Transverse colon (tissue), 4 donors: ENCODE data around the gene DAP3. TPM values are rescaled to one million over a fixed set of nuclear protein-coding genes. Genes with fewer than 3 reads are reported as not detected.
"Not testable (repeated sequence)": the region's sequence is repeated elsewhere in the genome, so short reads cannot be mapped to it uniquely, and the experiment has no call there.

Experiments
- DNase-seq: peaks from one replicate; pipeline ENCODE4 v3.0.0-alpha.2; 2019
- H3K27ac ChIP-seq, 4 donors: fragments of 200-600 bp; sonication (generic); 2 replicates each; pipeline ENCODE4 v1.5.1; 2016 to 2018; ENCODE audit warnings: inconsistent platforms in 4 of 4
- H3K27me3 ChIP-seq: fragments of 200-600 bp; sonication (generic); 2 replicates; pipeline ENCODE4 v1.5.1; 2017; ENCODE audit warnings: inconsistent platforms
- H3K36me3 ChIP-seq, 4 donors: fragments of 200-600 bp; sonication (generic); 2 replicates each; pipeline ENCODE4 v1.5.1; 2017 to 2019; ENCODE audit warnings: inconsistent platforms in 4 of 4
- H3K4me1 ChIP-seq, 4 donors: fragments of 200-600 bp; sonication (generic); 2 replicates each; pipeline ENCODE4 v1.5.1; 2017 to 2020; ENCODE audit warnings: inconsistent platforms in 4 of 4
- H3K4me3 ChIP-seq, 4 donors: fragments of 200-600 bp; sonication (generic); 1 replicate in 1 of 4; 2 replicates in 3 of 4; pipeline versions ENCODE4 v1.5.1 to v1.6.1; 2017 to 2019; ENCODE audit warnings: inconsistent platforms in 4 of 4
- H3K9me3 ChIP-seq, 2 donors: fragments of 200-600 bp; sonication (generic); 2 replicates each; pipeline ENCODE4 v1.5.1; 2017 to 2019; ENCODE audit warnings: inconsistent platforms in 2 of 2
- EP300 ChIP-seq: sonication (generic); formaldehyde crosslinking; IDR thresholded peaks from one replicate; pipeline ENCODE4 v1.6.1; 2017; ENCODE audit warnings: antibody characterized with exemption, low read depth
- POLR2A ChIP-seq: fragments of 450-650 bp; IDR thresholded peaks from one replicate; pipeline ENCODE4 v1.6.1; 2016; ENCODE audit warnings: antibody characterized with exemption, mild to moderate bottlenecking, moderate library complexity
- POLR2AphosphoS5 ChIP-seq, 3 donors: sonication (generic); formaldehyde crosslinking; IDR thresholded peaks; one replicate each; pipeline ENCODE4 v1.6.1; 2016; ENCODE audit warnings: antibody characterized with exemption in 3 of 3
- WGBS, 2 donors: methylation state at CpG; one replicate each; pipeline ENCODE4 v1.1.5; 2018; ENCODE audit warnings: low coverage in 1 of 2; 5-methylcytosine and 5-hydroxymethylcytosine counted together
- in situ Hi-C, 4 donors: fragments of 200-750 bp; cut with MboI; loops; one replicate each; pipeline versions ENCODE4 v1.15.0 to v1.15.1; 2017; ENCODE audit warnings: low sequenced_read_pairs in 3 of 4, low pct_ligation_motif_present in 1 of 4, low pct_unique_long_range_greater_than_20kb in 1 of 4
- intact Hi-C: fragments of 100-400 bp; cut with DNase I; formaldehyde crosslinking; loops from one replicate; pipeline ENCODE4 v1.15.1; 2023; ENCODE audit warnings: low total_unique reads
- total RNA-seq, 4 donors: library from RNA; depleted of rRNA; stranded (reverse); fragments of >200 nt; gene quantifications; one replicate each; pipeline ENCODE4 v1.1.0, GENCODE V29; 2016
- TF ChIP-seq, protein P1 (sequence below), 5 experiments: fragments of 200-600 bp in 3 of 5; fragments of 450-650 bp in 2 of 5; sonication (generic) in 3 of 5; IDR thresholded peaks; 1 replicate in 2 of 5; 2 replicates in 3 of 5; pipeline ENCODE4 v1.5.1; 2016 to 2017; ENCODE audit warnings: antibody characterized with exemption in 5 of 5, inconsistent platforms in 3 of 5, mild to moderate bottlenecking in 2 of 5, moderate library complexity in 1 of 5

DAP3 gene
- total RNA-seq, 4 donors from 2014 or later, result 81.9 to 134 (median 106) TPM

DNA sequence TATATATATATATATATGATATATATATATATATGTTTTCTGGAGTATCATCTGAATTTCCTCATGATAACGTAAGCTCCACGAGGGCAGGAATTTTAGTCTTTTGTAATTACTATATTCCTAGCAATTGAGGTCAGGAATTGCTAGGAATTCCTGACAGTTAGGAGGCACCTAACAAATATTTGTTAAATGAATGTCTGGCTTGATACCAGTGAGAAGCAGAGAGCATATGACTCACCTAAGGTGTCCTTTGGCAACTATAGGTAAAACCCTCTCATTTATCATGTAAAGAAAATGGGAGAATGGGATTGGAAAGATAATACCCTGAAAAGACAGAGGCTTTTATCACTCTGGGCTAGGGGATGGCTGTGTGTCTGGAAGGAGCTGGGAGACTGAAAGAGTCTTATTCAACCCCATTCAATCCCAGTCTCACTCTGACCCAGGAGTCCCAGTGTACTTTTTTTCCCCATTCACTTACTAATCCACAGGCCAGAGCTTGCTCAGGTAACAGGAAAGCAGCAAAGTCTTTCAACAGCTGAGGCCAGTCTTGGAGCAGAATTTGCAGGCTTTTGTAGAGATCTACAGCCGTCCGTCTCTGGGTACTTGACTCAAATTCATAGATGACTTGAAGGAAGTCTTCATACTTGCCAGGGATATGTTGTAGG, 71.2 kb downstream of the DAP3 start:
- no peak overlapping the region for H3K4me3 ChIP-seq
- no peak overlapping the region for H3K27ac ChIP-seq
- no peaks in the 10 kb centered on the region for H3K27me3 ChIP-seq
- DNase-seq, result no peak
- intact Hi-C loops (no loop called here), in situ Hi-C loops (no loop called here)
- H3K4me1 ChIP-seq, result no peaks in the 10 kb centered on the region
- WGBS, 2 donors, result 96 to 100% methylated on average over 2 to 4 of the region's 4 CpGs
- TF ChIP-seq EP300 (no peak), POLR2AphosphoS5 (IDR thresholded peaks at IDR 0.05) (no peak), POLR2A (no peak)
- TF ChIP-seq, protein P1, sequence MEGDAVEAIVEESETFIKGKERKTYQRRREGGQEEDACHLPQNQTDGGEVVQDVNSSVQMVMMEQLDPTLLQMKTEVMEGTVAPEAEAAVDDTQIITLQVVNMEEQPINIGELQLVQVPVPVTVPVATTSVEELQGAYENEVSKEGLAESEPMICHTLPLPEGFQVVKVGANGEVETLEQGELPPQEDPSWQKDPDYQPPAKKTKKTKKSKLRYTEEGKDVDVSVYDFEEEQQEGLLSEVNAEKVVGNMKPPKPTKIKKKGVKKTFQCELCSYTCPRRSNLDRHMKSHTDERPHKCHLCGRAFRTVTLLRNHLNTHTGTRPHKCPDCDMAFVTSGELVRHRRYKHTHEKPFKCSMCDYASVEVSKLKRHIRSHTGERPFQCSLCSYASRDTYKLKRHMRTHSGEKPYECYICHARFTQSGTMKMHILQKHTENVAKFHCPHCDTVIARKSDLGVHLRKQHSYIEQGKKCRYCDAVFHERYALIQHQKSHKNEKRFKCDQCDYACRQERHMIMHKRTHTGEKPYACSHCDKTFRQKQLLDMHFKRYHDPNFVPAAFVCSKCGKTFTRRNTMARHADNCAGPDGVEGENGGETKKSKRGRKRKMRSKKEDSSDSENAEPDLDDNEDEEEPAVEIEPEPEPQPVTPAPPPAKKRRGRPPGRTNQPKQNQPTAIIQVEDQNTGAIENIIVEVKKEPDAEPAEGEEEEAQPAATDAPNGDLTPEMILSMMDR (IDR thresholded peaks at IDR 0.05), result no peak
- H3K36me3 ChIP-seq, result peaks cover 0 to 68% (median 27%) of the 10 kb centered on the region in 4 donors
- no peaks in the 10 kb centered on the region for H3K9me3 ChIP-seq

DNA sequence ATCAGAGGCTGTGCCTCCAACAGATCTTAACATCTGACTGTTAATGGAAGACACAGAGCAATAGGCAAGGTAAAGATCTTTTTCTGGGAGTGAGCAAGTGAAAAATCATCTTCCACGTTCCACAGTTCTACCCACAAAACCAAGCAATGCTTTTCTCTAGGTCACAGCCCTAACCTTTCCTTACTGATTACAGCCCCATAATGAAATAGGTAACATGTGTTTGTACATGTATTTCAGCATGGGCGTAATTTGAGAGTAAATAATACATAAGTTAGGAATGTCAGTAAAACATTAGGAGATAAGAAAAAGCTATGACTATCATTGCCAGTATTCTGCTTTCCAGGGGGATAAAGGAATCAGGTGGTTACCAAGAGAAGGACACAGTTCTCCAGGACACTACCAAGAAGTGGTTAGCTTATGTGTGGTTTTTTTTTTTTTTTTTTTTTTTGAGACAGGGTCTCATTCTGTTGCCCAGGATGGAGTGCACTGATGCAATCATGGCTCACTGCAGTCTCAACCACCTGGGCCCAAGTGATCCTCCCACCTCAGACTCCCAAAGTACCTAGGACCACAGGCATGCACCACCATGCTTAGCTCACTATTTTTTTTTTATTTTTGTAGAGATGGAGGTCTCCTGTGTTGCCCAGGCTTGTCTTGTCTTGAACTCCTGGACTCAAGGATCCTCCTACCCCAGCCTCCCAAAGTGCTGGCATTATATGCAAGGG, 72.0 kb downstream of the DAP3 start:
- WGBS, 2 donors, result 88 to 94% methylated on average over 2 of the region's 2 CpGs
- intact Hi-C loops, result no loop called here
- H3K36me3 ChIP-seq, result peaks cover 0 to 64% (median 29%) of the 10 kb centered on the region in 4 donors
- no peaks in the 10 kb centered on the region for H3K27me3 ChIP-seq
- H3K9me3 ChIP-seq, result no peaks in the 10 kb centered on the region
- no peak for DNase-seq
- H3K4me1 ChIP-seq, result no peaks in the 10 kb centered on the region
- TF ChIP-seq, protein P1 (IDR thresholded peaks at IDR 0.05), result no peak
- TF ChIP-seq POLR2A, result no peak
- no peak for TF ChIP-seq POLR2AphosphoS5 (IDR thresholded peaks at IDR 0.05)
- no peak for TF ChIP-seq EP300
- H3K4me3 ChIP-seq, result no peak overlapping the region
- in situ Hi-C loops, result no loop called here
- no peak overlapping the region for H3K27ac ChIP-seq

DNA sequence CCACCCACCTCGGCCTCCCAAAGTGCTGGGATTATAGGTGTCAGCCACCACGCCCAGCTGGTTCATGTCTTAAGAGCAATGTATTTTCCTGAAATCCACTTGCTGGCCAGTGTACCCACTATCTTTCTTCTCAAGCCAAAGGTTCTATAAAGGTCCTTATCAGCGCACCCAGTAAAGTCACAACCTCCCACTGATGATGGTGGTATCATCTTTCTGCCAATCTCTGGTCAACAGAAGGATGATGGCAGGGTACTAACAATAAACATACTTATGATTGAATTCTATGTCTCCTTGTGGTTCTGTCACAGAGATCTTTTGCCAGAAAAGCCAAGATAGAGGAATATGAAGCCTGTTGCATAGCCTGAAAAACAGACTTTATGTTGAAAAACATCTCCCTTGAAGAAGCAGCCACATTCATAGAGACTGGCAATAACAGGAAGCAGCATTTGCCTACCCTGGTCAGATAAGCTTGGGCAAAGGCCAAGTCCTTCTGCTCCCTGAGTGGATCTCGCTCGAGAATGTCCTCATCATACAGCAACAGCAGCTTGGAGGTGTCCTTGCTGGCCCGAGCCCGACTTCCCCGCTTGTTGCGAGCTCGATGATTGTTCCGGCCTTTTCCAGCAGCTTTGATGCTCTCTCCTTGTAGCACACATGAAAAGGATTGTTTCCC, 73.0 kb downstream of the DAP3 start:
- Histone ChIP-seq H3K4me3 (no peak overlapping the region), H3K4me1 (no peaks in the 10 kb centered on the region), H3K9me3 (no peaks in the 10 kb centered on the region), H3K27me3 (no peaks in the 10 kb centered on the region), H3K27ac (no peak overlapping the region), H3K36me3 (peaks cover 0 to 60% (median 26%) of the 10 kb centered on the region in 4 donors)
- intact Hi-C loops, result no loop called here
- 91 to 100% methylated on average over 1 to 11 of the region's 11 CpGs for WGBS, 2 donors
- no peak for DNase-seq
- TF ChIP-seq EP300, result no peak
- TF ChIP-seq POLR2AphosphoS5 (IDR thresholded peaks at IDR 0.05), result no peak
- TF ChIP-seq POLR2A, result no peak
- TF ChIP-seq, protein P1 (IDR thresholded peaks at IDR 0.05), result no peak
- in situ Hi-C loops, result no loop called here

DNA sequence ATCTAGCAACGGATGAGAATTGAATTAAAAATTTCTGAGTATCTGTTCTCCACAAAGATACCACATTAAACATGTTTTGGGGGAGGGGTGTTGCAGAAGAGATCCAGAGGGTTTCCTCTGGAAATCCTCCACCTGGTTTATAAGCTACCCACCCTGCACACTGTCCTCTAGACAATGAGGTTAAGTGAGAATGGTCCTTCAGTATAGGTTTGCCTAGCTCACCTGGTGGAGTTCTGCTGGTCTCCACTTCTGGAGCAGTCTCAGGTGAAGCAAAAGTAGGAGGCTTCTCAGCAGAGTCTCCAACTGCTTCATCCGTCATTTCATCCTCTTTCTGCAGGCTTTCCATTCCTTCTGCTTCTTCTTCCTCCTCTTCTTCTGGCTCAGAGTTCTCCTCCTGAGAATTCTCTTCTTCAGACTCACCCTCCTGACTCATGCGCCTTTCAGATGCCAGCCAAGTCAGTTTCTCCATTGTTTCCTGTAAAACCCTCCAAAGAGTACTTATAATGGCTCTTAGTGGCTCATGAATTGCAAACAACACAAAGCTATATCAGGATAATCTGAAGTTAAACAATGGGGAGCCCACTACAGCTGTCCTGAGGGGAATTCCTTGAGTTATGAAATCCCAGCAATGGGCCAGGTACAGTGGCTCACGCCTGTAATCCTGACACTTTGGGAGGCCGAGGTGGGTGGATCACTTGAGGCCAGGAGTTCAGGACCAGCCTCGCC, 74.4 kb downstream of the DAP3 start:
- H3K4me1 ChIP-seq, H3K4me3 ChIP-seq, H3K27me3 ChIP-seq, in situ Hi-C loops, intact Hi-C loops, H3K9me3 ChIP-seq, H3K27ac ChIP-seq: not testable (repeated sequence)
- WGBS, 2 donors, result 92% methylated on average over 2 to 6 of the region's 6 CpGs
- peak; percentile 36 for DNase-seq
- H3K36me3 ChIP-seq, result peaks cover 0 to 58% (median 28%) of the 10 kb centered on the region in 4 donors

DNA sequence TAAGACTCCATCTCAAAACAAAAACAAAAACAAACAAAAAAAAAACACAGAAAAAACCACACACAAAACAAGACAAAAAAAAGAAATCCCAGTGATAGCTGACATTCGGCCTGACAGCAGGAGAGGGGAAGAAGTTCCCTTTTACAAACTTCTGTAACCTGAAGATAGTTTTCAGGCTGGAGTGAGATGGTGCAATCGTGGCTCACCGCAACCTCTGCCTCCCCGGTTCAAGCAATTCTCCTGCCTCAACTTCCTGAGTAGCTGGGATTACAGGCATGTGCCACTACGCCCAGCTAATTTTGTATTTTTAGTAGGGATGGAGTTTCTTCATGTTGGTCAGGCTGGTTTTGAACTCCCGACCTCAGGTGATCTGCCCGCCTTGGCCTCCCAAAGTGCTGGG, 75.1 kb downstream of the DAP3 start:
- H3K4me1 ChIP-seq, H3K27me3 ChIP-seq, H3K4me3 ChIP-seq, intact Hi-C loops, H3K9me3 ChIP-seq, H3K27ac ChIP-seq, DNase-seq, in situ Hi-C loops: not testable (repeated sequence)
- H3K36me3 ChIP-seq, result peaks cover 0 to 58% (median 29%) of the 10 kb centered on the region in 4 donors
- WGBS, 2 donors, result 63 to 98% methylated on average over 3 to 7 of the region's 7 CpGs

DNA sequence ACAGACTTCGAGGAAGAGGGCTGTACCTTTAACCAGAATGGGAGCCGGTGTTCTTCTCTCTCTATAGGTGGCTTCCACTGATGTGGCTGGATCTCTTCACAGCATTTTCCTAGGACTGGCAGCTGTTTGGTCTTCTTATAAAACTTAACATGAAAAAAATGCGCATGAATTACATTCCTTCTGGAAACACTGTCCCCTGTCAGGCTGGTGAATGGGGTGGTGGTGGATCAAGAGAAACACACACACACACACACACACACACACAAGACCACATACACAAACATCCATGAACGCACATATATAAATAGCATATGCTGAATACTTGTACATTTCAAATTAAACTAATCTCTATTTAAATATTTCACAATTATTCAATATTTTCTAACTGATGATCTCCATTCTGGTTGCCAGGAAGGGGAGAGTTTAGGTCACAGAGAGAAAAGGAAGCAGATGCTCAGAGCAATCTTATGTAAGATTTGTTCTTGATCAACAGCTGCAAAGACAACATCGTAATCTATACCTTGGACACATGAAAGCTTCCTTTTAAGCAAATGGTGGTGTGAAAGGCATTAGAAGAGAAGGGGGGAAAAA, 78.6 kb downstream of the DAP3 start:
- H3K27ac ChIP-seq, DNase-seq, H3K4me3 ChIP-seq, in situ Hi-C loops, intact Hi-C loops, H3K4me1 ChIP-seq, H3K9me3 ChIP-seq, H3K27me3 ChIP-seq: not testable (repeated sequence)
- peaks cover 0 to 64% (median 30%) of the 10 kb centered on the region in 4 donors for H3K36me3 ChIP-seq
- WGBS, 2 donors, result 89 to 100% methylated on average over 1 to 5 of the region's 5 CpGs
